Measurements from ENCODE around the gene KRT80. TPM values are rescaled to one million over a fixed set of nuclear protein-coding genes. Genes with fewer than 3 reads are reported as not detected.

KRT80 gene
- total RNA-seq, 1 donor from 2014 or later, result 10.7 TPM

DNA sequence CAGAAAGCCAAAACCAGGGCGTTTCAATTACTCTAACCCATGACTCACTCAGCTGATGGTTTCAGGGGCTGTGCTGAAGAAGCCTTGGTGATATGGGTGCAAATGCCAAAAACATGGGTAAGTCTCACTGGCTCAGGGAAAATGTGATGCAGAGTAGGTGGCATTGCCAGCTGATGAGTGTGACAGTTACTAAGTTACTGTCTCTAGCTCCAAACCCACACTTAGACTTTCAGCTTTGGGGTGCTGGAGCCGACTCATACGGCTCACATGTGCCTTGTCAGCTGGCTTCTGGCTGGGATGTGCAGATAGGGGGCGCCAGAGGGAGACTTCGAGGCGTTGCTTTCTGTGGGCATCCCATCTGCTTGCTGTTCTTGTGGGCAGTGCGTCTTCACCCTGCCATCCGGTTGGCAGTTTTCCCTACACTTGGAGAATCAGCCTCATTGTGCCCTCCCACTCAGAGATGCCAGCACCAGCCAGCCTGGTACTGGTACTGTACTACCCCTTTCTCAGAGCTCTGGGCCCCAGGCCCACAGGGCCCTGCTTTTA is 30.2 kb upstream of the KRT80 start:
- no peak overlapping the region for H3K27ac Mint-ChIP-seq (ENCODE audit: unreplicated experiment)
- peaks cover 39% of the 10 kb centered on the region for H3K4me1 Mint-ChIP-seq (ENCODE audit: low read depth)
- H3K4me3 Mint-ChIP-seq (ENCODE audit: unreplicated experiment), result no peak overlapping the region
- no peaks in the 10 kb centered on the region for H3K27me3 Mint-ChIP-seq (ENCODE audit: low read depth)
- H3K9me3 Mint-ChIP-seq (ENCODE audit: low read depth), result peaks cover 18% of the 10 kb centered on the region
- TF ChIP-seq, protein P1, sequence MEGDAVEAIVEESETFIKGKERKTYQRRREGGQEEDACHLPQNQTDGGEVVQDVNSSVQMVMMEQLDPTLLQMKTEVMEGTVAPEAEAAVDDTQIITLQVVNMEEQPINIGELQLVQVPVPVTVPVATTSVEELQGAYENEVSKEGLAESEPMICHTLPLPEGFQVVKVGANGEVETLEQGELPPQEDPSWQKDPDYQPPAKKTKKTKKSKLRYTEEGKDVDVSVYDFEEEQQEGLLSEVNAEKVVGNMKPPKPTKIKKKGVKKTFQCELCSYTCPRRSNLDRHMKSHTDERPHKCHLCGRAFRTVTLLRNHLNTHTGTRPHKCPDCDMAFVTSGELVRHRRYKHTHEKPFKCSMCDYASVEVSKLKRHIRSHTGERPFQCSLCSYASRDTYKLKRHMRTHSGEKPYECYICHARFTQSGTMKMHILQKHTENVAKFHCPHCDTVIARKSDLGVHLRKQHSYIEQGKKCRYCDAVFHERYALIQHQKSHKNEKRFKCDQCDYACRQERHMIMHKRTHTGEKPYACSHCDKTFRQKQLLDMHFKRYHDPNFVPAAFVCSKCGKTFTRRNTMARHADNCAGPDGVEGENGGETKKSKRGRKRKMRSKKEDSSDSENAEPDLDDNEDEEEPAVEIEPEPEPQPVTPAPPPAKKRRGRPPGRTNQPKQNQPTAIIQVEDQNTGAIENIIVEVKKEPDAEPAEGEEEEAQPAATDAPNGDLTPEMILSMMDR (IDR thresholded peaks at IDR 0.05), result peak; percentile 74
- peak; percentile 59 for DNase-seq (ENCODE audit: low spot score)
- H3K36me3 Mint-ChIP-seq (ENCODE audit: low read depth), result peaks cover 9% of the 10 kb centered on the region

DNA sequence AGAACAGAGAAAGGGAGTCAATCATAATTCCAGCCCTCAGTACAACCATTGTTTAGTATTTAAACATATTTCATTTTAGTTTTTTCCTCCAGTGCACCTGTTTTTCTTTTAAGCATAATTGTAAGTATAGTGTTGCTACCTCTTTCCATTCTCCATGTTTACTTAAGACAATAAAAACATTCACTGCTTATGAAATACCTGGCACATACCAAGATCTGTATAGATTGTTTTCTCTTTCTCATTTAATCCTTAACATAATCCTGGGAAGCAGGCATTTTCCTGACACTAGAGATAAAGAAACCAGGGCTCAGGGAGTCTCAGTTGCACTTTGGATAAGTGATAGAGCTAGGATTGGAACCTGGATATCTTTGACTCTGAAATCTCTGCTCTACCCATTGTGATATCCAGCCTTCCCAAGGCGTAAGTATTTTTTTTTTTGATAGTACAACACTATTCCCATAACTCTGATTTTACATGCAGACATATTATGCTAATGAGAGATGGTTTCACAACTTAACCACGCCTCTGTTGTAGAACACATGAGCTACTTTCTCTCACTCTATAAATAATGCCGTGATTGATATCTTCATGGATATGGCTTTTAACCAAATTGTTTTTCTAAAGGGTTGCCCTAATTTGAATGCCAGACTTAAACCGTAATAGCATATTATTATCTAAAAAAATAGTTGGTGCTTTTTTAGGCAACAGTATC is 29.4 kb upstream of the KRT80 start:
- TF ChIP-seq, protein P1 (IDR thresholded peaks at IDR 0.05), result no peak
- Mint-ChIP-seq H3K4me1 (ENCODE audit: low read depth) (peaks cover 37% of the 10 kb centered on the region), H3K9me3 (ENCODE audit: low read depth) (peaks cover 11% of the 10 kb centered on the region), H3K4me3 (ENCODE audit: unreplicated experiment) (no peak overlapping the region), H3K36me3 (ENCODE audit: low read depth) (peaks cover 6% of the 10 kb centered on the region), H3K27me3 (ENCODE audit: low read depth) (no peaks in the 10 kb centered on the region), H3K27ac (ENCODE audit: unreplicated experiment) (no peak overlapping the region)
- no peak for DNase-seq (ENCODE audit: low spot score)

DNA sequence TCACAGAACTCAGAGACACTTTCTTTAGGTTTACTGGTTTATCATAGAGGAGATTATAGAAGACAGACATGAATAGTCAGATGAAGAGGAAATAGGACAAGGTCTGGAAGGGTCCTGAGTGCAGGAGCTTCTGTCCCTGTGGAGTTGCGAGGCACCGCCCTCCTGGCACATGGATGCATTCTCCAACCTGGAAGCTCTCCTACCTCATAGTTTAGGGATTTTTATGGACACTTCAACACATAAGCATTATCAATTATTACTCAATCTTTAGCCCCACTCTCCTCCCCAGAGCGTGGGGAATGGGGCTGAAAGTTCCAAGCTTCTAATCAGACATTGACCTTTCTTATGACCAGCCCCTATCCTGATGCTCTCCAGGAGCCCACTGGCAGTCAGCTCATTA is 28.7 kb upstream of the KRT80 start:
- no peak overlapping the region for H3K4me3 Mint-ChIP-seq (ENCODE audit: unreplicated experiment)
- peaks cover 44% of the 10 kb centered on the region for H3K4me1 Mint-ChIP-seq (ENCODE audit: low read depth)
- TF ChIP-seq, protein P1 (IDR thresholded peaks at IDR 0.05), result no peak
- H3K9me3 Mint-ChIP-seq (ENCODE audit: low read depth), result peaks cover 11% of the 10 kb centered on the region
- no peak overlapping the region for H3K27ac Mint-ChIP-seq (ENCODE audit: unreplicated experiment)
- DNase-seq (ENCODE audit: low spot score), result no peak
- H3K27me3 Mint-ChIP-seq (ENCODE audit: low read depth), result no peaks in the 10 kb centered on the region
- H3K36me3 Mint-ChIP-seq (ENCODE audit: low read depth), result peaks cover 6% of the 10 kb centered on the region

DNA sequence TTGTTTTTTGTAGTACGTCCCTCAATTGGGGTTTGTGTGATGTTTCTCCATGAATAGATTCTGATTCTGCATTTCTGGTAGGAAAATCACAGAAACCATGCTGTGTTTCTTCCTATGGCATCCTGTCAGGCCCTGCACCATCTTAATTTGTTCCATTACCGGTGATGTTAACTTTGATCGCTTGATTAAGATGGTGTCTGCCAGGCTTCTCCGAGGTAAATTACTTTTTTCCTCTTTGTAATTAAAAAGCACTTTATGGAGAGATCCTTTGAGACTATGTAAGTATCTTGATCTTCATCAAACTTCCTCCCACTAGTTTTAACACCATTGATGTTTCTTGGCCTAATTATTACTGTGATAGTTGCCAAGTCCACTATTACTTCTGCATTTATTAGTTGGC is 26.2 kb upstream of the KRT80 start:
- no peak overlapping the region for H3K27ac Mint-ChIP-seq (ENCODE audit: unreplicated experiment)
- H3K9me3 Mint-ChIP-seq (ENCODE audit: low read depth), result no peaks in the 10 kb centered on the region
- H3K27me3 Mint-ChIP-seq (ENCODE audit: low read depth), result no peaks in the 10 kb centered on the region
- H3K4me3 Mint-ChIP-seq (ENCODE audit: unreplicated experiment), result no peak overlapping the region
- DNase-seq (ENCODE audit: low spot score), result no peak
- H3K36me3 Mint-ChIP-seq (ENCODE audit: low read depth), result no peaks in the 10 kb centered on the region
- TF ChIP-seq, protein P1 (IDR thresholded peaks at IDR 0.05), result no peak
- H3K4me1 Mint-ChIP-seq (ENCODE audit: low read depth), result peaks cover 51% of the 10 kb centered on the region

DNA sequence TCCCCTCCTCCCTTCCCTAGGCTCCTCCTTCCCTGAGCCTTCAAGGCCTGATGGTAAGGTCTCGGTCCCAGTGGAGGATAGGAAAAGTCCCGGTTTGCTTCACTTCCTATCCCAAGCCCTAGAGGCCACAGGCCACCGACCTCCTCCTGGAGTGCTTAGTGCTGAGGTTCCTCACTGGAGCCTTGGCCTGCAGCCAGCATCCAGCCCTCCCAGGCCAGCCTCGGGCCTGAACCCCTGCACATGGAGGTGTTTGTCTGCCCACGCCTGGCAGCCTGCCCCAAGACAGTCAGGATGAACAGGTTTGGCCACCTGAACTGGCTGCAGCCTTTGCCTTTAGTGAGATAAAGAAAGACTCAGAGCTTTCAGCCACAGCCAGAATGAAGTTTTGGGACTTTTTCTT is 25.4 kb upstream of the KRT80 start:
- H3K9me3 Mint-ChIP-seq (ENCODE audit: low read depth), result no peaks in the 10 kb centered on the region
- DNase-seq (ENCODE audit: low spot score), result peak; percentile 57
- TF ChIP-seq, protein P1 (IDR thresholded peaks at IDR 0.05), result no peak
- no peak overlapping the region for H3K4me3 Mint-ChIP-seq (ENCODE audit: unreplicated experiment)
- peaks cover 51% of the 10 kb centered on the region for H3K4me1 Mint-ChIP-seq (ENCODE audit: low read depth)
- H3K27ac Mint-ChIP-seq (ENCODE audit: unreplicated experiment), result no peak overlapping the region
- H3K36me3 Mint-ChIP-seq (ENCODE audit: low read depth), result no peaks in the 10 kb centered on the region
- H3K27me3 Mint-ChIP-seq (ENCODE audit: low read depth), result no peaks in the 10 kb centered on the region
